Left renal cortex interstitium (tissue), 4 donors: ENCODE results near the gene DLX3. TPM values are rescaled to one million over a fixed set of nuclear protein-coding genes. Genes with fewer than 3 reads are reported as not detected.
A peak's percentile ranks its signal among the peaks of the same experiment; 100 is the strongest.

Experiments
- DNase-seq, 4 donors: peaks; one replicate each; pipeline ENCODE4 v3.0.0-alpha.2; 2013; ENCODE audit warnings: low read depth in 4 of 4, low spot score in 2 of 4, missing footprints in 1 of 4
- polyA plus RNA-seq, 4 donors: library from polyadenylated mRNA; unstranded; fragments of 120-200 nt; gene quantifications; one replicate each; pipeline ENCODE4 v1.2.1, GENCODE V29; 2013; ENCODE audit not compliant: insufficient read length in 4 of 4

Gene DLX3
- polyA plus RNA-seq, 4 donors = 0.71 to 2.0 (median 1.5) TPM

DNA sequence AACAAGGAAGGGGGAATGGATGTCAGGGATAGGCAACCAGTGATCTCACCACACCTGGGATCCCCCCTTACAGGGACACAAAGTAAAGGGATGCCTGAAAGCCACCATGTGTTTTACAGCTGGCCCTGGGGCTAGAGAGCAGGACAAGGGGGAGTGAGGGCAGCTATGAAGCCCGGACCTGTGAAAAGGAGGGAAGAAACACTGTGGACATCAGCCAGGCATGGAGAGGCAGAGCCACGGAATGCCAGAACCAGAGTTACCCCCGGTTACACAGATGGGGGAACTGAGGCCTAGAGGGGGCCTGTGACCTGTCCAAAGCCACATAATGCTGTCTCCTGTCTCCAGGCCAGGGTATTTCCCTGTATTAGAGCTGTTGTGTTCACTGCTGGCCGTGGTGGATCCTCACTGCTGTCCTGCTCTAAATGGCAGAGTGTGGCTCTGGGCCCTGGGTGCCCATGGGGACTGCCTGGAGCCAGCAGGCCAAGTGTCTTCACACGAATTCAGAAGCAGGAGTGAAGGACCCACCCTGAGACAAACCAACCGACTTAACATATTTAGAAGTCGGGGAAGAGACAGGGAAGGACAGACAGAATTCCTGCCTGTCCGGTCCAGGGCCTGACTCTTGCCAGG, 31.1 kb upstream of the DLX3 start:
- no peak for DNase-seq

DNA sequence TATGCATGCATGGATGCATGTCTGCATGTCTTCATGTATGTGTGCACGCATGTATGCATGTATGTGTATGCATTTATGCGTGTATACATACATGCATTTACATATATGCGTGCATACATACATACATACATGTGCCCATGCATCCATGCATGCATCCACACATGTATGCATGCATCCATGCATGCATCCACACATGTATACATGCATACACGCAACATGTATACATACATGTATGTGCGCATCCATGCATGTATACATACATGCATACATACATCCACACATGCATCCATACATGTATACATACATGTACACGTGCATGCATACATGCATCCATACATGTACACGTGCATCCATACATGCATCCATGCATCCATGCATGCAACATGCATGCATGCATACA, 29.8 kb upstream of the DLX3 start:
- DNase-seq = no peak

DNA sequence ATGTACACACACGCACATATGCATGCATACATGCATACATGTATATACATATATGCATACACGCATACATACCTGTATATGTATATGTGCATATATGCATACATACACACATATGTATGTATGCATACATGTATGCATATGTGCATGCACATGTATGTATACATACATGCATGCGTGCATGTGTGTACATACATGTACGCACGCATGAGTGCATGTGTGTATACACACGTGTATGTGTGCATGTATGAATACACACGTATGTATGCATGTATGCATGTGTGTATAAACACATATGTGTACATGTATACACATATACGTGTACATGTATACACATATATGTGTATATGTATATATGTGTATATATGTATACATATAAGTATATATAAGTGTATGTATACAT, 28.5 kb upstream of the DLX3 start:
- no peak for DNase-seq

DNA sequence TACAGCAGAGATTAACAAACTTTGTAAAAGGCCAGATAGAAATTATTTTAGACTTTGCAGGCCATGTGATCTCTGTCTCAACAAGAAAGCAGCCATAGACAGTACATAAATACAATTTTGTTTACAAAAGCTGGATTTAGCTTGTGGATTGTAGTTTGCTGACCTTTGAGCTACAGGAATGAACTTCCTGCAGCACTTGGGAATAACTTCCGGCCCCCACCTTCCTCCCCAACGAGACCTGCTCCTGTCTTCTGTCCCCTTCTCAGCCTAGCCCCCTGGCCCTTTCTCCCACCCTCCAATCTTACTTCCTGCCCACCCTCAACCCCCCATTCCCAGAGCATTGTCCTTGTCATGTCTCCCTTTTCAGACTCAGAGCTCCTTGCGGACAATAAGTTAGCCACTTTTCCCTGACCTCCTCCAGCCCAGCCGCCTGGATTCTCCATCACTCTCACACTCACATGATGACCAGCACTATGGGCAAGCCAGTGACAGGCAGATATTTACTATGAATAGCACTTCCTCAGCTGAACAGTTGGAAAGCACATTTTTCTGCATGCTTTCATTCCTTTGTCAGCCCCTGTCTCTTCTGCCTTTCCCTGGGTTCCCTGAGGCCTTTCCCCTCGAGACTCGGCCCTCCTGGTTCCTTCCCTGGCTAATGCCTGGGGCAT, 27.6 kb upstream of the DLX3 start:
- no peak for DNase-seq

DNA sequence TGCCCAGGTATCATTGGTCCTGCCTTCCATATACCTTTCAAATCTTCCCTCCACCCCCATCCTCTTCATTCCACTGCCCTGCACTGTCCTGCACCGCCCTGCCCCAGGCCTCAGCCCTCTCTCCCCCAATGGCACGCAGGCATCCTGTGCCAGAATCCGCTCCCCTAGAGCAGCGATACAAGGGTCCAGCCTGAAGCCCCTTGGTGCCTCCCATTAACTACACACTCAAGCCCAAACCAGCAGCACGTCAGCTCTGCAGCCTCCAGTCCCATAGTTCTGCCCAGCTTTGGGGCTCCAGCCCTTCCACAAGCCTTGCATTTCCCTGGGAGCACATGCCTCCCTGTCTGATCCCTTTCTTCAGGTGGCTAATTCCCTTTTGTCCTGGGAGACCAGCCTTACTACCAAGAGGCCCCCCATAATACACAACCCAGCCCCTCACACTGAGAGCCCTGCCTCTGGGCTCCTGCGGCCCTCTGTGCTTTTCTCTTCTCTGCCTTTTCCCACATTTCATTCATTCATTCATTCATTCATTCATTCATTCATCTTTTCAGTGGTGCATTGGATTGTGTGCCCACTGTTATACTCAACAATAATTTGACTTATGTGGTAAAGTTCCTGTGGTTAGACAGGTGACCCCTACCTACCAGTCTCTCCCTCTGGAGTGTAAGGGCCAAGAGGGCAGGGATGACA, 26.8 kb upstream of the DLX3 start:
- DNase-seq = no peak

DNA sequence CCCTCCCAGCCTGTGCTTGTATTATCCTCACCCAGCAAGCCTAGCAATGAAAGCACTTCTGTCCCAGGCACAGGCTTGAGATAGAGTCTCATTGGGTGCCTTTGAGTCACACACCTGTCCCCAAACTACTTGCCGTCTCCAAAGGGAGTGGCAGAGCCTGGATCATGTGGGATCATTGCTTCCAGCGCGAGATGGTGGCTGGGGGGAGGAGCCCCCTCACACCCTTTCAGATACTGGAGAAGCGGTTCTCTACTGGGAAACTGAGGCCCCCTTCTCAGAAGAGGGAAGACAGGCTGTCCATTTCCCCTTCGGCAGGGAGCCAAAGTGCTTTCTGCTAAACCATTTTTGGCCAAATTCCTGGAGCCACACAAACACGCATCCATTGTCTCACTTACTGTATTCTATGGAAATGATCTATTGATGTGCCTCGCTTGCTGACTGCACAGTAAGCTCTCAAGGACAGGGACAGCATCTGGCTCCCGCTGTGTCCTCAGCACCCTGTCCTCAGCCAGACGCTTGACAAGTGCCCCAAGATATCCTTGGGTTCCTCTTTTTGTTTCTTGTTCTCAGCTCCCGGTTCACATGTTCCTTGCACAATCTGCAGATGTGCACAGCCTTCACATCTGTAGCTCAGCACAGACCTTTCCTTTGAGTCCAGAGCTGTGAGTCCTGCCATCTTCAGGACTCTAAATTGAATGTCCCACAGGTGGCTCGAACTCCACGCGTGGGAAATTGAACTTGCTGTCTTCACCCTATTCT, 26.0 kb upstream of the DLX3 start:
- DNase-seq = no peak

DNA sequence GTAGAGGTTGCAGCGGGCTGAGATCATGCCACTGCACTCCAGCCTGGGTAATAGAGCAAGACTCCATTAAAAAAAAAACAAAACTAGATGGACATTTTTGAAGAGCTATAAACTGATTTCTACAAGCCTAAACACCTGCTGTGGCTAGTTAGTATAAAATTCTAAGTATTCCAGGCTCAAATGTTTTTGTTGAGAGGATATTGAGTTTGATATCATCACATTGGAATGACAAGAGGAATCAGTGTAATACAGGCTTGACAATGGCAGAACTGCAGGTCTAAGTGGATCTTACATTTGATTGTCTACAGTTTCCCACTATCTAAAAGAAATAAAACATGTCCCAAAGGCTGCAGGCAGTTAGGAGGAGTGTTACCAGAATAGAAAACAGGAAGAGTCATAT, 23.9 kb upstream of the DLX3 start:
- no peak for DNase-seq

DNA sequence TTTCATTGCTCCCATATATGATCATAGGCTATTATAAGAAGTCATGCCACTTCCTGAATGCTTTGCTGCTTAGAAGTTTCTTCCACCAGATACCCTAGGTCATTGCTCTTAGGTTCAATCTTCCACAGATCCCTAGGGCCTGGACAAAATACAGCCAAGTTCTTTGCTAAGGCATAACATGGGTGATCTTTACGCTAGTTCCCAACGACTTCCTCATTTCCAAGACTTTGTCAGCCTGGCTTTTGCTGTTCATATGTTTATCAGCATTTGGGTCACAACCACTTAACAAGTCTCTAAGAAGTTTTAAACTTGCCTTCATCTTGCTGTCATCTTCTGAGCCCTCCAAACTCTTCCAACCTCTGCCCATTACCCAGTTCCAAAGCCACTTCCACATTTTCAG, 20.1 kb upstream of the DLX3 start:
- DNase-seq = no peak

DNA sequence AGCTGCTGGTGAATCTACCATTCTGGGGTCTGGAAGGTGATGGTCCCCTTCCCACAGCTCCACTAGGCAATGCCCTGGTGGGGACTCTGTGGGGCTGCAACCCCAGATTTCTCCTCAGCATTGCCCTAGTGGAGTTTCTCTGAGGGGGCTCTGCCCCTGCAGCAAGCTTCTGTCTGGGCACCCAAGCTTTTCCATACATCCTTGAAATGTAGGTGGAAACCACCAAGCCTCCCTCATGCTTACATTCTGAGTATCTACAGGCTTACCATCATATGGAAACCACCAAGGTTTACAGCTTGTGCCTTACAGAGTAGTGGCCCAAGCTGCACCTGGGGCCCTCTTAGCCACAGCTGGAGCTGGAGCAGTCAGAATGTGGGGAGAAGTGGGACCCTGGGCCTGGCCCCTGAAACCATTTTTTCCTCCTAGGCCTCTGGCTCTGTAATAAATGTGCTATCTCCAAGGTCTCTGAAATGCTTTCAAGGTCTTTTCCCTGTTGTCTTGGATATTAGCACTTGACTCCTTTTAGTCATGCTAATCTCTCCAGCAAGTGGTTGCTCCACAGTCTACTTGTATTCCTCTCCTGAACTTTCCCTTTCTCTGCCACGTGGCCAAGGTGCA, 19.6 kb upstream of the DLX3 start:
- DNase-seq = no peak

DNA sequence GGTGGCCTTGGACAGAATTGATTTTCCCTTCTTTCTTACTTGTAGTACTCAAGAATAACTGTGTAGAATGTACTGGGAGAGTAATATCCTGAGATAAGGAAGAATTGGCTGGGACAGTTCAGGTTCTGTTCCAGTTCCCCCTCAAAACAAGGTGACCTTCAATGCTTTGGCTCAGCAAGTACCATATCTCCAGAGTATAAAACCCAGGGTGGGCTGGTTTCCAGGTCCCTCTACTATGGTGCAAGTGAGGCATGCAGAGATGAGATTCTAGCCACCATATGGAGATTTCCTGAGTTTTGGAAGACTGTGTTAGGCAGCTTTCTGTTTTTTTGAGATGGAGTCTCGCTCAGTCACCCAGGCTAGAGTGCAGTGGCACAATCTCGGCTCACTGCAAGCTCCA, 18.1 kb upstream of the DLX3 start:
- no peak for DNase-seq

DNA sequence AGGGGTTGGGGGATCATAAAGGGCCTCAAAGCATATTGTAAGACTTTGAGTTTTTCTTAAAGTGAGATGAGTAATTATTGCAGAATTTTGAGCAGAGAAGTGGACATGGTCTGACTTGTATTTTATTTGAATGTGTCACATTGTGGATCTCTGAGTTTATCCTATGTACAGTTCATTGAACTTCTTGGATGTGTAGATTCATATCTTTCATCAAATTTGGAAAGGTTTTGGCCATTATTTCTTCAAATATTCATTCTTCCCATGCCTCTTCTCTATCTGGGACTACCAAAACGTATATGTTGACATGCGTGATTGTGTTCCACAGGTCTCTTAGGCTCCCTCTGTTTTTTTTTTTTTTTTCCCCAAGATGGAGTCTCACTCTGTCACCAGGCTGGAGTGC, 14.3 kb upstream of the DLX3 start:
- no peak for DNase-seq

DNA sequence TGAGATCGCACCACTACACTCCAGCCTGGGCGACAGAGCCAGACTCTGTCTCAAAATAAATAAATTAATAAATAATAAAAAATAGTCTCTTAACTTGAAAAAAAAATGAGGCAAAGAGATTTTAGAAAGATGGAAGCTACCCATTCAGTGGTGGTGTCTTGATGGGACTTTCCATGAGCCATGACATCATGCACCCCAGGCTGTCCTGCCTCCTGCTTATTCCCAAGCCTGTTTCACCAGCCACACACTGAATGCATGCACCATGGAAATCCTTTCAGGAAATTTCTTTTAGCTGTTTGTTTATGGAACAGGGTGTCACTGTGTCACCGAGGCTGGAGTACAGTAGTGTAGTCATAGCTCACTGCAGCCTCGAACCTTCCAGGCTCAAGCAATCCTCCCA, 8.9 kb upstream of the DLX3 start:
- DNase-seq = no peak

DNA sequence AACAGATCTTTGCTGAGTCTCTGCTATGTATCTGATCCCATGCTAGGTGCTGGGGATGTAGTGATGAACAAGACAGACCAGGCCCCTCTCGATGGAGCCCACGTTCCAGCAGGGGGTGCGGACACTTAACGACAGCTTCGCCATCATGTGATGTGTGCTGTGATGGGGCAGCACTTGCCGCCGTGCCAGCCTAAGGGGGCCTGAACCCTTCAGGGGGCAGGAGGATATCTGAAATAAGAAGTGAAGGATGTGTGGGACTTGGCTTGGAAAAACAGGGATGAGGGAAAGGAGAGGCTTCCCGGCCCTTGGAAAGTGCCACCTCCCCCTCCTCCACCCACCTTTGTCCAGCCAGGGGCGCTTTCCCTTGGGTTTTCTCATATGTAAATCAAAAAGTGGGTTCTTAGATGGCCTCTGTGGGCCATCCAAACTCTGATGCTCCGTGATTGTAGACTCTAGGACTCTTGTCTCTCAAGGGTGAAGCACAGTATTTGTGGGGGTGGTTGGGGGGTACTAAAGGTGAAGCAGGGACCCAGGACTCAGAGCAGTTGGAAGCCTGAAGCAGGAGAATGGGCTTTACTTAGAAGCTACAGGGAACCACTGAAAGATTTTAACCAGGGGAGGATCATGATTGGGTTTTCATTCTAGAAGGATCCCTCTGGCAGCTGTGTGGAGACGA, 4.0 kb upstream of the DLX3 start:
- no peak for DNase-seq

DNA sequence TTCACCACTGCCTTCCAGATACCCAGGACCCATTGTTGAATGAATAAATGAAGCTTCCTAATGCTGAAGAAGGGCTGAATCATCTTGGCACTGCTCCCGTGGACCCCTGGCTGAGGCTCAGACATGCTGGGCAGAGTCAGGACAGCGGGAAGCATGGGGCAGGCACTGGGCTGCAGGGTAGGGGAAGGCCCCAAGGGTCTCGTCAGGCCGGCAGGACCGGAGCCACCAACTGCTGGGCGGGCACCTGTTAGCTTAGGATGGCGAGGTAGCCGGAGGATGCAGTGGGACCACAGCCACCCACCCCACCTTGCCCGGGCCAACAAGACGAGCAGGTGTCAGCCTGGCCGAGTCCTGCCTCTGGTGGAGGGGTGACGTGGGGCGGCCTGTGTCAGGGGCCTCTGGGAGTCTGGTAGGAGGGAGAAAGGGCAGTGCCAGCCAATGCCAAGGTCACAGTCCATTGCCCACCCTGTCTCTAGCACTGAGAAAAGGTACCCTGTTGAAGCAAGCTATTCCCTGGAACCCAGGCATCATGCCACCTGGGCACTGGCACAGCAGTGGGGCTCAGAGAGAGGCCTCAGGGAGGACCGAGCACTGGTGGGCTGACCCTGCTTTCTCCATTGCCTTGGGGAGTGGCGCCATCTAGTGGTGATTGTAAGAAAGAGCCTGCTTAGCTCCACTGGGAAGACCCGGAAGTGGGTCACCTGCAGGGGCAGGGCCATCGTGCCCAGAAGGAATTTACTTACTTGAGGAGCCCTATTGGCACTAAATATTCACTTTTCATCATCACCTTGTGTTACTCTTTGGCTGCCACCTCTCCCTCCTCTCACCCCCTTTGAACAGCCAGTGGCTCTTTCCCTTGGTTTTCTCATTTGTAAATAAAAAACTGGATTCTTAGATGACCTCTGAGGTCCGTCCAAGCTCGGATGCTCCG, 3.0 kb upstream of the DLX3 start:
- peak in 2 of 4 donors; percentile 72 to 88 for DNase-seq

DNA sequence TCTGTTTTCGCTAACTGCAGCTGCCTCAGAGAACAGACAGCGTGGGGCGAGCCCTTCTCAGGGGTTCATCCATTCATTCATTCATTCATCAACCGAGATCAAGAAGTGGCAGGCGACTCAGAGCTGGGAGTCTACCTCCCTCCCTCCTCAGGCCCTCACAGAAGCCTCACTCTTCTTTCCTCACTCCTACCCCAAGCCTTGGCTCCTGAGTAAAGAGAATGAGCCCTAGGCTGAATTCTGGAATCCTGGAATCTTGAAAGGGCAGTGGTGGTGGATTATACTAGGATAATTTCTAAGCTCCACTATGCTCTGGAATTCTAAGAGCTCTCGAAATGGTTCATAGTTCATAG, 2.3 kb upstream of the DLX3 start:
- DNase-seq = no peak

DNA sequence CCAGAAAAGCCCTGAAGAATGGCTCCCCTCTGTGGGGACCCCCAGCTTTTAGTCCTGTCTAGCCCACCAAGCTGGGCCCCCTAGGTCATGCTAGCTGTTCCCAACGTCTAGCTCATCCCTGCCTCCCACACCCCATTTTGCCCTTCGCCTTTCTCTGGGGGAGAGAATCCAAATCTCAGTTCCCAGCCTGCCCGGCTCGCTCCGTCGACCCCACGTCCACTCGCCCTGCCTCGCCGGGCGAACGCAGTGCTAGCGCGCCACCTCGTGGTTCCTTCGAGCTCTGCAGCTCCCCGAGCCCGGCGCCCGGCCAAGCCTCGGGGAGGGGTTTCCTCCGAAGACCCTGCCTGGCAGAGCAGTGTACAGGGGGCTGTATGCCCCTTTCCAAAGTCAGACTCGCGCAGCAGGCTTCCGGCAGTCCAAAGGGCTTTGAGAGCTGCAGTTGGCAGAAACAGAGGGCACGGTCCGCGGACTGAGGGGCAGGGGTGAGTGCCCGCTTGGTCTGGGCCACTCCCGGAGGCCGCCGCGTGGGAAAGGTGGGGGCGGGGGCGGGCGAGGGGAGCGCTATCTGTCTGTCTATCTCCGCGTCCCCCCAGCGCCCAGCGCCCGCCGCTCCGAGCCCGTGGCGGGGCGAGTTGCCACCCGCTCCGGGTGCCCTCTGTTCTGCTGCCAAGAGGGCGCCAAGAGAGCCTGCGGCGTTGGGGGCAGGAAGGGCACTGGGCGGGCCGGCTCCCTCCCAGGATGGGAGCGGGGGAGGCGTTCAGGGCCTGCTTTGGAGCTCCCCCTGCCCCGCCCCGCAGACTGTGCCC, 1.7 kb upstream of the DLX3 start:
- no peak for DNase-seq

DNA sequence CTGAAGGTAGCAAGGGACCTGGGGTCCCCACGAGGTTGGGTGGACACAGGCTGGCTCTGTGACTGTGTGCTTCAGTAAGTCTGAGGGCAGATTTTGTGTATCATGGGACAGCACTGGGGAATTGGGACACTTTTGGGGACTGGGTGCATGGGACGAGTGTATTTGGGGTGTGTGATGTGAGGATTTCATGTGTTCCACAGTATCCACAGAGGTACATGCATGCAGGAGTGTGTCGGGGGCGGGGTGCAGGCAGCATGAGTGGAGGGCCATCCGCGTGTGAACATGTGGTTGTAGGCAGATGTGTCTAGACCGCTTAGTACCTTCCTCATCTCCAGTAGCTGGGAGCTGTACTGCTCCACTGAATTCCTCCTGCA, 1.1 kb upstream of the DLX3 start:
- DNase-seq = no peak
